K562 (cell line): ENCODE measurements around the gene PCDH12. TPM values are rescaled to one million over a fixed set of nuclear protein-coding genes. Genes with fewer than 3 reads are reported as not detected.

Source experiments
- ATAC-seq: fragments of 200-7000 bp; cut with Tn5 transposase; 3 replicates; pipeline ENCODE4 v1.9.1; 2020; ENCODE audit warnings: moderate library complexity
- BruUV-seq: library from RNA; stranded (reverse); fragments of 400-500 nt; replicated peaks from 2 replicates; lab custom pipeline; 2021; lab: Mats Ljungman, UMichigan
- CTCF ChIA-PET: fragments of 300-600 bp; formaldehyde crosslinking; extraction: SDS; loops from one replicate; lab custom pipeline; 2021; ENCODE audit warnings: low intra/inter-chr PET ratio; lab: Yijun Ruan, JAX
- POLR2A ChIA-PET: fragments of 300-600, 350-650 bp; sonication (Branson Sonifier 250); formaldehyde crosslinking; extraction: SDS; loops from one replicate; lab custom pipeline; 2021; ENCODE audit warnings: antibody characterized with exemption, inconsistent platforms; lab: Yijun Ruan, JAX
- DNase-seq, 4 experiments: peaks; one replicate each; pipeline versions ENCODE4 v3.0.0 to v3.0.0-alpha.2; 2011 to 2018; ENCODE audit warnings: low spot score in 3 of 4, mixed read lengths in 3 of 4; ENCODE audit errors: extremely low read depth in 1 of 4
- FAIRE-seq: peaks from 2 replicates; lab custom pipeline; 2011; peaks lifted over from hg19 to GRCh38; lab: Jason Lieb, UNC
- H2AFZ ChIP-seq: 2 replicates; pipeline ENCODE4 v1.6.0; 2011; ENCODE audit warnings: low read depth, low read length, control low read depth, inconsistent platforms
- H3K27ac ChIP-seq: fragments of 200-600 bp; 3 replicates; pipeline ENCODE4 v1.8.0; 2011; ENCODE audit warnings: low read depth, mild to moderate bottlenecking, control low read depth, inconsistent platforms, low read length, moderate library complexity, mixed read lengths; ENCODE audit errors: extremely low read depth
- H3K27me3 ChIP-seq, 2 experiments: fragments of 300-600 bp in 1 of 2; 2 replicates in 1 of 2; 3 replicates in 1 of 2; pipeline versions ENCODE4 v1.6.0 to v1.8.0; 2011; ENCODE audit warnings: inconsistent platforms in 2 of 2, low read length in 2 of 2, mild to moderate bottlenecking in 1 of 2, mixed read lengths in 1 of 2, moderate library complexity in 1 of 2; ENCODE audit not compliant: control insufficient read depth in 2 of 2, insufficient read depth in 2 of 2
- H3K36me3 ChIP-seq: fragments of 300-600 bp; 3 replicates; pipeline ENCODE4 v1.8.0; 2011; ENCODE audit warnings: mild to moderate bottlenecking, low read length, inconsistent platforms; ENCODE audit not compliant: control insufficient read depth, insufficient read depth
- H3K4me1 ChIP-seq, 2 experiments: fragments of 200-600 bp in 1 of 2; replicated peaks in 1 of 2; 2 replicates in 1 of 2; 3 replicates in 1 of 2; pipeline versions ENCODE4 v1.5.1 to v1.8.0; 2011; ENCODE audit warnings: inconsistent platforms in 2 of 2, low read length in 2 of 2, mild to moderate bottlenecking in 1 of 2, mixed read lengths in 1 of 2, moderate library complexity in 1 of 2; ENCODE audit not compliant: control insufficient read depth in 2 of 2, insufficient read depth in 2 of 2
- H3K4me2 ChIP-seq: 2 replicates; pipeline ENCODE4 v1.6.1; 2011; ENCODE audit warnings: low read length, control low read depth, inconsistent platforms, mixed read lengths; ENCODE audit not compliant: insufficient read depth
- H3K4me3 ChIP-seq: fragments of 200-600 bp; sonication (generic), shearing (Covaris generic); 2 replicates; pipeline ENCODE4 v1.5.1; 2016; ENCODE audit warnings: control low read depth, inconsistent platforms
- H3K79me2 ChIP-seq: fragments of 200-600 bp; 3 replicates; pipeline ENCODE4 v1.8.0; 2011; ENCODE audit warnings: low read length, inconsistent platforms; ENCODE audit not compliant: control insufficient read depth, insufficient read depth
- H3K9ac ChIP-seq, 2 experiments: 2 replicates each; pipeline versions ENCODE4 v1.6.0 to v1.6.1; 2011; ENCODE audit warnings: low read depth in 2 of 2, low read length in 2 of 2, control low read depth in 1 of 2, inconsistent platforms in 1 of 2, mild to moderate bottlenecking in 1 of 2, mixed read lengths in 1 of 2; ENCODE audit not compliant: insufficient read depth in 1 of 2
- H3K9me1 ChIP-seq: one replicate; pipeline ENCODE4 v1.6.0; 2011; ENCODE audit warnings: inconsistent platforms, mild to moderate bottlenecking, low read length, moderate library complexity; ENCODE audit not compliant: control insufficient read depth, insufficient read depth
- H3K9me3 ChIP-seq: replicated peaks from 2 replicates; pipeline ENCODE4 v1.5.1; 2011; ENCODE audit warnings: low read depth, low read length, inconsistent platforms; ENCODE audit not compliant: control insufficient read depth, insufficient read depth
- H4K20me1 ChIP-seq: replicated peaks from 2 replicates; pipeline ENCODE4 v1.6.1; 2011; ENCODE audit warnings: low read length, inconsistent platforms, mixed read lengths; ENCODE audit not compliant: control insufficient read depth, insufficient read depth
- EGR1 ChIP-seq: fragments of 450-650 bp; conservative IDR thresholded peaks from 2 replicates; pipeline ENCODE4 v1.6.1; 2017; ENCODE audit warnings: mild to moderate bottlenecking
- ETS2 ChIP-seq: IDR thresholded peaks from 2 replicates; pipeline ENCODE4 v1.6.1; 2016; ENCODE audit warnings: borderline replicate concordance, missing genetic modification characterization, mild to moderate bottlenecking, moderate library complexity, missing compliant biosample characterization; ENCODE audit not compliant: poor library complexity, severe bottlenecking
- FOXJ3 ChIP-seq: sonication (generic); formaldehyde crosslinking; IDR thresholded peaks from 2 replicates; pipeline ENCODE4 v1.4.0; 2020; ENCODE audit warnings: mild to moderate bottlenecking, missing genetic modification reagents
- GATA2 ChIP-seq: sonication (generic); formaldehyde crosslinking; IDR thresholded peaks from 2 replicates; pipeline ENCODE4 v1.4.0; 2020; ENCODE audit warnings: mild to moderate bottlenecking, missing genetic modification reagents
- HMGN3 ChIP-seq: IDR thresholded peaks from 2 replicates; pipeline ENCODE4 v1.6.1; 2011; ENCODE audit warnings: borderline replicate concordance, low read depth, mild to moderate bottlenecking, mixed read lengths, low read length; ENCODE audit not compliant: insufficient read length; ENCODE audit errors: extremely low read depth
- MXI1 ChIP-seq: IDR thresholded peaks from 2 replicates; pipeline ENCODE4 v1.6.1; 2011; ENCODE audit warnings: low read depth, mild to moderate bottlenecking, improper control_type of control experiment, low read length
- NR2F6 ChIP-seq: fragments of 450-650 bp; formaldehyde crosslinking; IDR thresholded peaks from 2 replicates; pipeline ENCODE4 v1.4.0; 2020; ENCODE audit warnings: mild to moderate bottlenecking
- PHB ChIP-seq: fragments of 250-450 bp; sonication (Bioruptor Pico); IDR thresholded peaks from 2 replicates; pipeline ENCODE4 v1.5.0; 2021
- RCOR1 ChIP-seq, 2 experiments: IDR thresholded peaks; 2 replicates each; pipeline ENCODE4 v1.6.1; 2012; ENCODE audit warnings: low read depth in 2 of 2, low read length in 2 of 2, borderline replicate concordance in 1 of 2, improper control_type of control experiment in 1 of 2
- ZC3H11A ChIP-seq: IDR thresholded peaks from 2 replicates; pipeline ENCODE4 v1.6.1; 2012; ENCODE audit warnings: low read depth, low read length, improper control_type of control experiment
- ZNF518B ChIP-seq: fragments of 250-450 bp; sonication (Bioruptor Pico); IDR thresholded peaks from 2 replicates; pipeline ENCODE4 v1.5.0; 2021; ENCODE audit warnings: mild to moderate bottlenecking, moderate library complexity
- ZNF766 ChIP-seq: fragments of 200-800 bp; sonication (Bioruptor generic); conservative IDR thresholded peaks from 2 replicates; pipeline ENCODE4 v1.6.1; 2016; ENCODE audit warnings: missing genetic modification characterization, missing compliant biosample characterization
- WGBS: fragments of 100-300 bp; shearing (Covaris generic); methylation state at CpG from one replicate; pipeline ENCODE4 v1.1.6; 2016; ENCODE audit warnings: low coverage, mixed read lengths; ENCODE audit not compliant: insufficient coverage; ENCODE audit errors: missing lambda C conversion rate; 5-methylcytosine and 5-hydroxymethylcytosine counted together
- in situ Hi-C: fragments of 300-500 bp; cut with MboI; formaldehyde crosslinking; loops from 4 replicates; pipeline ENCODE4 v1.15.0; 2018; ENCODE audit warnings: inconsistent platforms, mixed read lengths
- intact Hi-C: fragments of 100-400 bp; cut with micrococcal nuclease; formaldehyde crosslinking; loops from 2 replicates; pipeline ENCODE4 v1.14.2; 2022
- polyA plus RNA-seq, 8 experiments: library from polyadenylated mRNA; depleted of rRNA in 4 of 8; stranded (reverse) in 5 of 8; unstranded in 3 of 8; fragments of >200 nt; fragmentation: Nextera tagmentation in 2 of 8; fragmentation: Illumina TruSeq in 1 of 8; extraction: Ambion mirVana in 2 of 8; extraction: Trizol in 1 of 8; gene quantifications; 2 replicates each; pipeline versions ENCODE4 v1.2.1 to v1.2.3, GENCODE V29; 2011 to 2014; ENCODE audit warnings: inconsistent platforms in 1 of 8, missing spikeins in 1 of 8
- total RNA-seq, 7 experiments: library from RNA; depleted of rRNA in 6 of 7; stranded (reverse); fragments of >200 nt in 6 of 7; fragmentation: Illumina TruSeq in 2 of 7; extraction: Trizol in 2 of 7; gene quantifications; 2 replicates each; pipeline versions ENCODE4 v1.2.1 to v1.2.3, GENCODE V29; 2011 to 2021; ENCODE audit warnings: low replicate concordance in 1 of 7

PCDH12 gene
- total and polyA plus RNA-seq, 9 of the 15 experiments (the other 6 are each of a cell fraction or from before 2014, with no cell fraction given), result 0.01 to 0.04 (median 0.01) TPM; not detected in 4

- no peak overlapping the region for H3K4me3 ChIP-seq
- no peaks in the 10 kb centered on the region for H3K36me3 ChIP-seq
- no peak overlapping the region for H2AFZ ChIP-seq
- H3K4me1 ChIP-seq, result peaks cover 8 to 14% of the 10 kb centered on the region in 2 experiments
- H3K9me3 ChIP-seq, result no peaks in the 10 kb centered on the region
- no peak for FAIRE-seq
- no peak for DNase-seq
- POLR2A ChIA-PET, result interaction anchor here (0.7 to 1.0 kb wide), 2 partner anchors 26 to 71 kb away, joined by 3 to 4 read pairs; no protein-coding TSS in a partner anchor
- H3K27ac ChIP-seq, result no peak overlapping the region
- H3K27me3 ChIP-seq, result no peaks in the 10 kb centered on the region
- no peak overlapping the region for H3K4me2 ChIP-seq
- no peak overlapping the region for H3K9ac ChIP-seq
- H3K79me2 ChIP-seq, result no peaks in the 10 kb centered on the region
- 29% methylated on average over 3 of the region's 3 CpGs for WGBS
- H4K20me1 ChIP-seq, result 0 out of 2 replicates have a peak, but pooled peaks cover 6% of the 10 kb centered on the region
- intact Hi-C loops, result loop anchor here (10.0 kb wide), 3 partner anchors 149 to 299 kb away; no protein-coding TSS in a partner anchor
- BruUV-seq, result no TSS peak
- in situ Hi-C loops, result no loop called here
- TF ChIP-seq RCOR1 (IDR thresholded peaks at IDR 0.05; ENCODE audit: borderline replicate concordance in 1 of 2, low read depth in 2 of 2, low read length in 2 of 2), result no peak
- no peak for TF ChIP-seq PHB
- TF ChIP-seq ZC3H11A, result no peak
- no peak for TF ChIP-seq EGR1
- TF ChIP-seq FOXJ3 (CRISPR knock-in tag), result no peak
- no peak for TF ChIP-seq ETS2 (tag)
- TF ChIP-seq ZNF766 (CRISPR knock-in tag), result no peak
- TF ChIP-seq NR2F6 (CRISPR knock-in tag), result no peak
- no peak for TF ChIP-seq HMGN3
- no peak for TF ChIP-seq GATA2 (CRISPR knock-in tag)
- TF ChIP-seq MXI1, result no peak
- no peak for TF ChIP-seq ZNF518B (CRISPR knock-in tag)
- H3K9me1 ChIP-seq, result no peaks in the 10 kb centered on the region
- ATAC-seq, result no peak
- CTCF ChIA-PET, result no interaction called here
These were observed 5.7 kb upstream of the PCDH12 start for GRCh38 chr5:141963701-141964100.
